Peyer's patch (tissue), 4 donors: Measurements from ENCODE around the gene CBX4.

Source experiments
- POLR2A ChIP-seq, 2 donors: fragments of 450-650 bp; IDR thresholded peaks; one replicate each; pipeline ENCODE4 v1.5.1; 2017; ENCODE audit warnings: antibody characterized with exemption in 2 of 2, mild to moderate bottlenecking in 2 of 2, moderate library complexity in 2 of 2
- TF ChIP-seq, protein P1 (sequence below), 6 experiments: fragments of 450-650 bp in 4 of 6; fragments of 200-600 bp in 2 of 6; sonication (generic) in 1 of 6; IDR thresholded peaks; one replicate each; pipeline ENCODE4 v1.5.1; 2017 to 2019; ENCODE audit warnings: antibody characterized with exemption in 6 of 6, mild to moderate bottlenecking in 3 of 6, moderate library complexity in 1 of 6

DNA sequence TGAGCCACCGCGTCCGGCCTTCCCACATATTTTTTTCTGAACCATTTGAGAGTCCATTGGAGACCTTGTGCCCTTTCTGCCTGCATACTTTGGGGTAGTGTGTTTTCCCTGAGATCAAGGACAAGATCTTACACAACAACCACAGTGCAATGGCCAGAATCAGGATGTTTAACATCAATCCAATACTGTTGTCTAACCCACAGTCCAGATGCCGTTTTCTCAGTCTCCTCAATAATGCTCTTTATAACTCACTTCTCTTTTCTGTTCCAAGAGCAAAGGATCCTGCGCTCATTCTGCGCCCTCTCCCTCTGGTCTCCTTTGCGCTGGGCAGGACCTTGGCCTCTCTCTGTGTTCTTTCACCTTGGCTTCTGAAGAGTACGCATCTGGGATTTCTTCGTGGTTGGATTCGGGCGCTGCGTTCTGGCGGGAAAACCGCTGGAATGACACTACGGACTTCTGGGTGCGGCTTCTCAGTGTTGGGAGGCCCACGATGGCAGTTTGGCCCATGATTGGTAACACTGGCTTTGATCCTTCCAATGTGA, 16.6 kb downstream of the CBX4 start:
- TF ChIP-seq POLR2A (IDR thresholded peaks at IDR 0.05), result no peak
- TF ChIP-seq, protein P1, sequence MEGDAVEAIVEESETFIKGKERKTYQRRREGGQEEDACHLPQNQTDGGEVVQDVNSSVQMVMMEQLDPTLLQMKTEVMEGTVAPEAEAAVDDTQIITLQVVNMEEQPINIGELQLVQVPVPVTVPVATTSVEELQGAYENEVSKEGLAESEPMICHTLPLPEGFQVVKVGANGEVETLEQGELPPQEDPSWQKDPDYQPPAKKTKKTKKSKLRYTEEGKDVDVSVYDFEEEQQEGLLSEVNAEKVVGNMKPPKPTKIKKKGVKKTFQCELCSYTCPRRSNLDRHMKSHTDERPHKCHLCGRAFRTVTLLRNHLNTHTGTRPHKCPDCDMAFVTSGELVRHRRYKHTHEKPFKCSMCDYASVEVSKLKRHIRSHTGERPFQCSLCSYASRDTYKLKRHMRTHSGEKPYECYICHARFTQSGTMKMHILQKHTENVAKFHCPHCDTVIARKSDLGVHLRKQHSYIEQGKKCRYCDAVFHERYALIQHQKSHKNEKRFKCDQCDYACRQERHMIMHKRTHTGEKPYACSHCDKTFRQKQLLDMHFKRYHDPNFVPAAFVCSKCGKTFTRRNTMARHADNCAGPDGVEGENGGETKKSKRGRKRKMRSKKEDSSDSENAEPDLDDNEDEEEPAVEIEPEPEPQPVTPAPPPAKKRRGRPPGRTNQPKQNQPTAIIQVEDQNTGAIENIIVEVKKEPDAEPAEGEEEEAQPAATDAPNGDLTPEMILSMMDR (IDR thresholded peaks at IDR 0.05), result no peak
